COR-L47 (cell line): ENCODE data around the gene ACTA1.
A peak's percentile ranks its signal among the peaks of the same experiment; 100 is the strongest.
"Not testable (repeated sequence)": the region's sequence is repeated elsewhere in the genome, so short reads cannot be mapped to it uniquely, and the experiment has no call there.

Experiments
- DNase-seq: peaks from one replicate; lab custom pipeline; 2025; lab: John Stamatoyannopoulos, UW

ACTA1 gene

GRCh38 chr1:229409616-229410369 is 24.1 kb downstream of the ACTA1 start:
- DNase-seq, result peak; percentile 22

- DNase-seq, result no peak
These were observed 25.3 kb downstream of the ACTA1 start for GRCh38 chr1:229408458-229409037.

GRCh38 chr1:229407206-229408026 is 26.5 kb downstream of the ACTA1 start:
- no peak for DNase-seq

DNA sequence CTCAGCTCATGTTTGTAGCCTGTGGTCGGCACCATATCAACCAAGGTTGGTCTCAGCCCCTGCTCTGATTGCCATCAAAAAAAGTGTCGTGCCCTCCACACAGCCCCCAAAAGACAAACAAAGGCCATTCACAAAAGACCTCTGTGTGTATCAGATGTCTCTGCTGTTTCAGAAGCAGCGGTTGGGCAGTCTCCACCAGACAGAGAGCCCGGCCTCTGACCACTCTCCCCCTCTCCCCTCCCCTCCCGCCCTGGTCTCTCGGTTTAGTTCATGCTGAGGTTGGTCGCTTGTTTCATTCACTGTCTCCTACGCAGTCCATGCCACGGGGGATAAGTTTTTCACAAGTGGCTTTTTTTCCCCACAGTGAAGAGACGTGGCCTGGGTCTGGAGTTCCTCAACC is 27.1 kb downstream of the ACTA1 start:
- no peak for DNase-seq

GRCh38 chr1:229403573-229403972 is 30.3 kb downstream of the ACTA1 start:
- no peak for DNase-seq

- DNase-seq, result no peak
These were observed 30.9 kb downstream of the ACTA1 start for GRCh38 chr1:229402993-229403392.

DNA sequence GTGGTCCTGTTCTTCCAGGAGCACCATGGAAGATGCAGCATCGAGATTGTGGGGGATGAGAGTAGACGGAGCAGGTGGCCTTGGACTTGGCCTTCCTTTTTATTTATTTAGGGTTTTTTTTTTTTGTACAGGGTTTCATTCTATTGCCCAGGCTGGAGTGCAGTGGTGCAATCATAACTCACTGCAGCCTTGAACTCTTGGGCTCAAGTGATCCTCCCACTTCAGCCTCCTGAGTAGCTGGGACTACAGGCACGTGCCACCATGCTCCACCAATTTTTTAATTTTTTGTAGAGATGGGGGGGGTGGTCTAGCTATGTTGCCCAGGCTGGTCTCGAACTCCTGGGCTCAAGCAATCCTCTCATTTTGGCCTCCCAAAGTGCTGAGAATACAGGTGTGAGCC is 31.6 kb downstream of the ACTA1 start:
- not testable (repeated sequence) for DNase-seq

GRCh38 chr1:229397762-229398161 is 36.1 kb downstream of the ACTA1 start:
- no peak for DNase-seq

- no peak for DNase-seq
These were observed 37.2 kb downstream of the ACTA1 start for GRCh38 chr1:229396585-229397206.

DNA sequence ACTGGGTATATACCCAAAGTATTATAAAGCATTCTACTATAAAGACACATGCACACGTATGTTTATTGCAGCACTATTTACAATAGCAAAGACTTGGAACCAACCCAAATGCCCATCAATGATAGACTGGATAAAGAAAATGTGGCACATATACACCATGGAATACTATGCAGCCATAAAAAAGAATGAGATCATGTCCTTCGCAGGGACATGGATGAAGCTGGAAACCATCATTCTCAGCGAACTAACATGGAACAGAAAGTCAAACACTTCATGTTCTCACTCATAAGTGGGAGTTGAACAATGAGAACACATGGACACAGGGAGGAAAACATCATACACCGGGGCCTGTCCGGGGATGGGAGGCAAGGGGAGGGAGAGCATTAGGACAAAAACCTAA is 39.4 kb downstream of the ACTA1 start:
- DNase-seq, result not testable (repeated sequence)

DNA sequence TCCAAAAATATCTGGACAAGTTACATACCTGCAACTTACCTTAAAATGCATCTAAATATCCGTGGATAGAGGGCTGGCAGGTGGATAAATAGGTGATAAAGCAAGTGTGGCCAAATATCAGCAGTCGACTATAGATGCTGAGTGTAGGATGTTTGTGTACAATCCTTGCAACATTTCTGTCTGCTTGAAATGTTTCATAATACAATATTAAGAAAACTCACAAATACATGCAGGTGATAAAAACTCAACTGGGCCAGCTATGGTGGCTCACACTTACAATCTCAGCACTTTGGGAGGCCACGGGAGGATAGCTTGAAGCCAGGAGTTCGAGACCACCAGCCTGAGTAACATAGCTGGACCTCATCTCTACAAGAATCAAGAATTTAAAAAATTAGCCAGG is 41.0 kb downstream of the ACTA1 start:
- no peak for DNase-seq

DNA sequence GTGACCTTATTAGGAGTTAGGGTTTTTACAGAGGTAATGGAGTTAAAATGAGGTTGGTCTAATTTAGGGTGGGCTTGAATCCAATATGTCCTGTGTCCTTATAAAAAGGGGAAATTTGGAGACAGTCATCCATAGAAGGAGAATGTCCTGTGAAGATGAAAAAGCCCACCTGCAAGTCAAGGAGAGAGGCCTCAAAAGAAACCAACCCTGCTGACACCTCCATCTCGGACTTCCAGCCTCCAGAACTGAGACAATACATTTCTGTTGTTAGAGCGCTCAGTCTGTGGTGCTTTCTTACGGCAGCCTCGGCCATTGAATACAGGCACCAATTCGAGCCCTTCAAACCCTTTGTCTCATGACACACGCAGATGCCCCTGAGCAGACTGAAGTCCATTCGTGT is 43.8 kb downstream of the ACTA1 start:
- DNase-seq, result no peak

- DNase-seq, result no peak
These were observed 44.9 kb downstream of the ACTA1 start for GRCh38 chr1:229388897-229389580.

DNA sequence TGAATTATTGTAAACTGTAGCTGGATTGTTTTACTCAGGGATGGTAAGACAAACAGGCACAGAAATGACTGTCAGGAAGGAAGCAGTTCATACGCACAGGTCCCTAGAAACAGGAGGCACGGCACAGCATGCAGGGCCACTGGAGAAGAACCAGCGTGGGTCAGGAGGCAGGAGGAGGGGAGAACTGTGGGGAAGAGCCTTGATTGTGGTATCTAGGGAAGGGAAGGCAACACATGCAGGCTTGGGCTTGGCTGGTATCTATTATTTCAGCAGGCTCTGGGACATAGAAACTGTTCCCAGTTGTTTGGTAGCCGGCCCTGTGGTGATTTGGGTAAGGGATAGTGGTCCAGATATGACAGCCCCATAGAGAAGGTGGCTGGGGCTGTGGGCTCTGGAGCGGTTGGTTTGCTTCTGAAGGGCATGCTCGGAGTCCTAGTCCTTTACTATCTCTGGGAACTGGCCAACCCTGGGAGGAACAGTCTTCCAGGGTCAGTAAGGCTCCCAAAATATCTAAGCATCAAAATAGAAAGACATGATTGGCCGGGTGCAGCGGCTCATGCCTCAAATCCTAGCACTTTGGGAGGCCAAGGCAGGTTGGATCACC is 47.9 kb downstream of the ACTA1 start:
- DNase-seq, result no peak

GRCh38 chr1:229384822-229385221 is 49.1 kb downstream of the ACTA1 start:
- no peak for DNase-seq

DNA sequence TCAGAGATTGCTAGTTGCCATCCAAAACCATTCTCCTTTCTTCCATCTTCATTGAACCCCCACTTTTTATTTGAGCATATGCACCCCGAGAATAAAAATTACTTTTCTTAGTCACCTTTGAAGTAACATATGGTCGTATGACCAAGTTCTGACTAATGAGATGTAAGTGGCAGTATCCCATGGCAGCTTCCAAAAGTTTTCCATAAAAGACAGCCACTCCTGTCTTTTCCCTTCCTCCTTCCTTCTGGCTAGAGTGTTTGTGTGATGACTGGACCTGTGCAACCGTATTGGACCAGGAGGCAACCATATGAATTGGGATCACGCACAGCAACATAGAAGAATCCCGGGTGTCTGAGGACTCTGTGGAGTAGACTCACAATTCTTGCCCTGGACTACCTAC is 49.9 kb downstream of the ACTA1 start:
- DNase-seq, result no peak

- no peak for DNase-seq
These were observed 50.7 kb downstream of the ACTA1 start for GRCh38 chr1:229383188-229383587.
